ENCODE measurements around the gene PAQR6. TPM values are rescaled to one million over a fixed set of nuclear protein-coding genes. Genes with fewer than 3 reads are reported as not detected.

PAQR6 gene
- total and polyA plus RNA-seq, 10 of the 15 experiments (the other 5 are each of a cell fraction or from before 2014, with no cell fraction given): 0.42 to 4.5 (median 1.3) TPM

GRCh38 chr1:156281693-156282478 is 34.0 kb upstream of the PAQR6 start (continued):
- TF ChIP-seq, protein P1, sequence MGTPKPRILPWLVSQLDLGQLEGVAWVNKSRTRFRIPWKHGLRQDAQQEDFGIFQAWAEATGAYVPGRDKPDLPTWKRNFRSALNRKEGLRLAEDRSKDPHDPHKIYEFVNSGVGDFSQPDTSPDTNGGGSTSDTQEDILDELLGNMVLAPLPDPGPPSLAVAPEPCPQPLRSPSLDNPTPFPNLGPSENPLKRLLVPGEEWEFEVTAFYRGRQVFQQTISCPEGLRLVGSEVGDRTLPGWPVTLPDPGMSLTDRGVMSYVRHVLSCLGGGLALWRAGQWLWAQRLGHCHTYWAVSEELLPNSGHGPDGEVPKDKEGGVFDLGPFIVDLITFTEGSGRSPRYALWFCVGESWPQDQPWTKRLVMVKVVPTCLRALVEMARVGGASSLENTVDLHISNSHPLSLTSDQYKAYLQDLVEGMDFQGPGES (IDR thresholded peaks at IDR 0.05): no peak
- 0 out of 2 replicates have a peak, but pooled peaks have one; percentile 13 for TF ChIP-seq NR2F1 (conservative IDR thresholded peaks at IDR 0.05)
- no peak for TF ChIP-seq NRF1 (conservative IDR thresholded peaks at IDR 0.05; ENCODE audit: low read depth, low read length)
- TF ChIP-seq JUNB (IDR thresholded peaks at IDR 0.05): no peak
- no peak for TF ChIP-seq STAT1 (conservative IDR thresholded peaks at IDR 0.05)
- TF ChIP-seq BHLHE40 (IDR thresholded peaks at IDR 0.05; ENCODE audit: borderline replicate concordance in 1 of 2, low read depth in 2 of 2, low read length in 1 of 2): 0 out of 4 replicates have a peak, but pooled peaks of 1 of the 2 experiments have one; percentile 4
- TF ChIP-seq IKZF2 (IDR thresholded peaks at IDR 0.05): peak; percentile 18 to 35; a peak in 3 of 4 replicates
- TF ChIP-seq HDAC6 (IDR thresholded peaks at IDR 0.05; ENCODE audit: unreplicated experiment): no peak
- no peak for TF ChIP-seq CBFB (IDR thresholded peaks at IDR 0.05; ENCODE audit: low read depth)
- TF ChIP-seq RELA (IDR thresholded peaks at IDR 0.05; ENCODE audit: borderline replicate concordance, partially characterized antibody): no peak
- peak; percentile 48; the same call in 1 of the 2 replicates for TF ChIP-seq MTA2 (IDR thresholded peaks at IDR 0.05; ENCODE audit: low read depth)
- no peak for TF ChIP-seq PAX8 (IDR thresholded peaks at IDR 0.05)
- peak; percentile 16; the same call in 1 of the 2 replicates for TF ChIP-seq TAF1 (IDR thresholded peaks at IDR 0.05; ENCODE audit: borderline replicate concordance, low read depth, low read length)
- TF ChIP-seq EP300 (IDR thresholded peaks at IDR 0.05; ENCODE audit: borderline replicate concordance in 1 of 2, control insufficient read depth in 1 of 2, low read depth in 2 of 2, low read length in 2 of 2): no peak
- TF ChIP-seq ZSCAN29 (IDR thresholded peaks at IDR 0.05): no peak
- TF ChIP-seq NFIC (IDR thresholded peaks at IDR 0.05; ENCODE audit: low read depth, low read length): no peak
- TF ChIP-seq NR2C1 (IDR thresholded peaks at IDR 0.05): 0 out of 2 replicates have a peak, but pooled peaks have one; percentile 7
- peak; percentile 62 for TF ChIP-seq IKZF1 (conservative IDR thresholded peaks at IDR 0.05)
- TF ChIP-seq ZBTB40 (IDR thresholded peaks at IDR 0.05; ENCODE audit: borderline replicate concordance): no peak
- TF ChIP-seq SMARCA5 (IDR thresholded peaks at IDR 0.05): 0 out of 2 replicates have a peak, but pooled peaks have one; percentile 50
- no peak for TF ChIP-seq SKIL (IDR thresholded peaks at IDR 0.05; ENCODE audit: low read depth, poor library complexity, severe bottlenecking)

Measured in GM12878 (cell line).